Chondrocyte (in vitro differentiated cells): Measurements from ENCODE around the gene RERE. TPM values are rescaled to one million over a fixed set of nuclear protein-coding genes. Genes with fewer than 3 reads are reported as not detected.

Experiments
- DNase-seq: peaks from one replicate; pipeline ENCODE4 v3.0.0; 2021; ENCODE audit warnings: mixed read lengths, low spot score
- H3K27ac Mint-ChIP-seq: one replicate; pipeline ENCODE4 v1.8.0; 2021; ENCODE audit warnings: mild to moderate bottlenecking, moderate library complexity, mixed read lengths; ENCODE audit not compliant: unreplicated experiment
- H3K27me3 Mint-ChIP-seq: 2 replicates; pipeline ENCODE4 v1.8.0; 2021; ENCODE audit warnings: low read depth, mixed read lengths
- H3K36me3 Mint-ChIP-seq: 2 replicates; pipeline ENCODE4 v1.8.0; 2021; ENCODE audit warnings: low read depth, mixed read lengths
- H3K4me1 Mint-ChIP-seq: 2 replicates; pipeline ENCODE4 v1.8.0; 2021; ENCODE audit warnings: low read depth, mild to moderate bottlenecking, mixed read lengths
- H3K4me3 Mint-ChIP-seq: one replicate; pipeline ENCODE4 v1.8.0; 2021; ENCODE audit warnings: mild to moderate bottlenecking, moderate library complexity, mixed read lengths; ENCODE audit not compliant: unreplicated experiment
- H3K9me3 Mint-ChIP-seq: 2 replicates; pipeline ENCODE4 v1.8.0; 2021; ENCODE audit warnings: low read depth, mixed read lengths
- CTCF ChIP-seq: fragments of 200-600 bp; sonication (generic); IDR thresholded peaks from 2 replicates; pipeline ENCODE4 v1.5.0; 2021; ENCODE audit warnings: antibody characterized with exemption, mild to moderate bottlenecking, moderate library complexity
- total RNA-seq: library from RNA; stranded (reverse); gene quantifications from 3 replicates; pipeline ENCODE4 v1.2.1, GENCODE V29; 2021

The RERE gene
- total RNA-seq, 1 donor from 2014 or later, result 64.9 TPM

GRCh38 chr1:8551613-8552489, 265.6 kb downstream of the RERE start:
- no peaks in the 10 kb centered on the region for H3K27me3 Mint-ChIP-seq
- peaks cover 4% of the 10 kb centered on the region for H3K36me3 Mint-ChIP-seq
- no peak overlapping the region for H3K4me3 Mint-ChIP-seq

GRCh38 chr1:8551057-8551456, 266.4 kb downstream of the RERE start:
- DNase-seq, result no peak
- H3K27ac Mint-ChIP-seq, result no peak overlapping the region
- H3K4me1 Mint-ChIP-seq, result peaks cover 7% of the 10 kb centered on the region
- H3K9me3 Mint-ChIP-seq, result no peaks in the 10 kb centered on the region
- no peak overlapping the region for H3K4me3 Mint-ChIP-seq
- TF ChIP-seq CTCF, result no peak
- H3K27me3 Mint-ChIP-seq, result no peaks in the 10 kb centered on the region
- peaks cover 4% of the 10 kb centered on the region for H3K36me3 Mint-ChIP-seq

More at GRCh38 chr1:8551613-8552489, 265.6 kb downstream of the RERE start:
- DNase-seq, result no peak
- no peaks in the 10 kb centered on the region for H3K9me3 Mint-ChIP-seq
- H3K27ac Mint-ChIP-seq, result no peak overlapping the region
- TF ChIP-seq CTCF, result no peak
- peaks cover 7% of the 10 kb centered on the region for H3K4me1 Mint-ChIP-seq

GRCh38 chr1:8547791-8548190, 269.6 kb downstream of the RERE start:
- TF ChIP-seq CTCF, result no peak
- peaks cover 7% of the 10 kb centered on the region for H3K9me3 Mint-ChIP-seq
- H3K27me3 Mint-ChIP-seq, result no peaks in the 10 kb centered on the region
- peaks cover 8% of the 10 kb centered on the region for H3K36me3 Mint-ChIP-seq
- no peak overlapping the region for H3K4me3 Mint-ChIP-seq
- no peak overlapping the region for H3K27ac Mint-ChIP-seq
- H3K4me1 Mint-ChIP-seq, result no peaks in the 10 kb centered on the region
- no peak for DNase-seq

- no peaks in the 10 kb centered on the region for H3K27me3 Mint-ChIP-seq
- no peak overlapping the region for H3K4me3 Mint-ChIP-seq
- H3K9me3 Mint-ChIP-seq, result peaks cover 7% of the 10 kb centered on the region
- peaks cover 7% of the 10 kb centered on the region for H3K36me3 Mint-ChIP-seq
- peaks cover 12% of the 10 kb centered on the region for H3K4me1 Mint-ChIP-seq
- no peak overlapping the region for H3K27ac Mint-ChIP-seq
- TF ChIP-seq CTCF, result no peak
- DNase-seq, result no peak
Observed at GRCh38 chr1:8545078-8545477, 272.4 kb downstream of the RERE start.

GRCh38 chr1:8544644-8545043, 272.8 kb downstream of the RERE start:
- Mint-ChIP-seq H3K27me3 (no peaks in the 10 kb centered on the region), H3K9me3 (peaks cover 7% of the 10 kb centered on the region), H3K36me3 (peaks cover 7% of the 10 kb centered on the region), H3K27ac (no peak overlapping the region), H3K4me3 (no peak overlapping the region), H3K4me1 (peaks cover 13% of the 10 kb centered on the region)
- no peak for DNase-seq
- TF ChIP-seq CTCF, result no peak
